Measurements from ENCODE around the gene PHF21A. TPM values are rescaled to one million over a fixed set of nuclear protein-coding genes. Genes with fewer than 3 reads are reported as not detected.

The PHF21A gene
- total RNA-seq, 3 donors from 2014 or later = 13.4 to 20.3 (median 17.6) TPM

GRCh38 chr11:46114961-46115360, 6.3 kb downstream of the PHF21A start:
- H3K4me1 Mint-ChIP-seq (ENCODE audit: low read depth) = peaks cover 62% of the 10 kb centered on the region
- H3K9me3 Mint-ChIP-seq = no peaks in the 10 kb centered on the region
- DNase-seq (no peak), ATAC-seq (no peak)
- no peaks in the 10 kb centered on the region for H3K27me3 Mint-ChIP-seq (ENCODE audit: low read depth)
- no peak overlapping the region for H3K4me3 Mint-ChIP-seq
- H3K36me3 Mint-ChIP-seq (ENCODE audit: insufficient read depth) = no peaks in the 10 kb centered on the region

GRCh38 chr11:46114378-46114777, 6.9 kb downstream of the PHF21A start:
- H3K4me1 Mint-ChIP-seq (ENCODE audit: low read depth) = peaks cover 60% of the 10 kb centered on the region
- no peaks in the 10 kb centered on the region for H3K9me3 Mint-ChIP-seq
- no peak overlapping the region for H3K4me3 Mint-ChIP-seq
- DNase-seq (no peak), ATAC-seq (no peak)
- no peaks in the 10 kb centered on the region for H3K27me3 Mint-ChIP-seq (ENCODE audit: low read depth)
- no peaks in the 10 kb centered on the region for H3K36me3 Mint-ChIP-seq (ENCODE audit: insufficient read depth)

GRCh38 chr11:46112961-46113607, 8.2 kb downstream of the PHF21A start:
- Mint-ChIP-seq H3K27me3 (ENCODE audit: low read depth) (no peaks in the 10 kb centered on the region), H3K36me3 (ENCODE audit: insufficient read depth) (no peaks in the 10 kb centered on the region), H3K4me3 (no peak overlapping the region), H3K4me1 (ENCODE audit: low read depth) (peaks cover 47% of the 10 kb centered on the region), H3K9me3 (no peaks in the 10 kb centered on the region)
- ATAC-seq = peak; percentile 96 to 97
- no peak for DNase-seq

- peaks cover 26% of the 10 kb centered on the region for H3K4me1 Mint-ChIP-seq (ENCODE audit: low read depth)
- H3K9me3 Mint-ChIP-seq = no peaks in the 10 kb centered on the region
- ATAC-seq (no peak), DNase-seq (no peak)
- no peaks in the 10 kb centered on the region for H3K36me3 Mint-ChIP-seq (ENCODE audit: insufficient read depth)
- H3K27me3 Mint-ChIP-seq (ENCODE audit: low read depth) = no peaks in the 10 kb centered on the region
- no peak overlapping the region for H3K4me3 Mint-ChIP-seq
These were observed 12.5 kb downstream of the PHF21A start for GRCh38 chr11:46108751-46109150.

- no peak for ATAC-seq
- DNase-seq = no peak
- peaks cover 24% of the 10 kb centered on the region for H3K4me1 Mint-ChIP-seq (ENCODE audit: low read depth)
- no peaks in the 10 kb centered on the region for H3K9me3 Mint-ChIP-seq
- no peaks in the 10 kb centered on the region for H3K27me3 Mint-ChIP-seq (ENCODE audit: low read depth)
- no peak overlapping the region for H3K4me3 Mint-ChIP-seq
- no peaks in the 10 kb centered on the region for H3K36me3 Mint-ChIP-seq (ENCODE audit: insufficient read depth)
These were observed 13.5 kb downstream of the PHF21A start for GRCh38 chr11:46107780-46108179.

- no peak overlapping the region for H3K4me3 Mint-ChIP-seq
- peaks cover 24% of the 10 kb centered on the region for H3K4me1 Mint-ChIP-seq (ENCODE audit: low read depth)
- ATAC-seq (no peak), DNase-seq (no peak)
- no peaks in the 10 kb centered on the region for H3K36me3 Mint-ChIP-seq (ENCODE audit: insufficient read depth)
- H3K27me3 Mint-ChIP-seq (ENCODE audit: low read depth) = no peaks in the 10 kb centered on the region
- no peaks in the 10 kb centered on the region for H3K9me3 Mint-ChIP-seq
These were observed 13.9 kb downstream of the PHF21A start for GRCh38 chr11:46107408-46107718.

GRCh38 chr11:46106530-46107407, 14.5 kb downstream of the PHF21A start:
- Mint-ChIP-seq H3K4me1 (ENCODE audit: low read depth) (peaks cover 24% of the 10 kb centered on the region), H3K36me3 (ENCODE audit: insufficient read depth) (no peaks in the 10 kb centered on the region), H3K27me3 (ENCODE audit: low read depth) (no peaks in the 10 kb centered on the region), H3K9me3 (no peaks in the 10 kb centered on the region), H3K4me3 (no peak overlapping the region)
- no peak for DNase-seq
- ATAC-seq = no peak

- no peak for DNase-seq
- no peaks in the 10 kb centered on the region for H3K27me3 Mint-ChIP-seq (ENCODE audit: low read depth)
- ATAC-seq = no peak
- no peaks in the 10 kb centered on the region for H3K36me3 Mint-ChIP-seq (ENCODE audit: insufficient read depth)
- no peak overlapping the region for H3K4me3 Mint-ChIP-seq
- peaks cover 28% of the 10 kb centered on the region for H3K4me1 Mint-ChIP-seq (ENCODE audit: low read depth)
- no peaks in the 10 kb centered on the region for H3K9me3 Mint-ChIP-seq
These were observed 15.3 kb downstream of the PHF21A start for GRCh38 chr11:46105926-46106325.

GRCh38 chr11:46105134-46105628, 16.1 kb downstream of the PHF21A start:
- DNase-seq = no peak
- no peaks in the 10 kb centered on the region for H3K27me3 Mint-ChIP-seq (ENCODE audit: low read depth)
- no peaks in the 10 kb centered on the region for H3K9me3 Mint-ChIP-seq
- peaks cover 35% of the 10 kb centered on the region for H3K4me1 Mint-ChIP-seq (ENCODE audit: low read depth)
- H3K36me3 Mint-ChIP-seq (ENCODE audit: insufficient read depth) = no peaks in the 10 kb centered on the region
- no peak for ATAC-seq
- no peak overlapping the region for H3K4me3 Mint-ChIP-seq

GRCh38 chr11:46102843-46103242, 18.4 kb downstream of the PHF21A start:
- no peak for ATAC-seq
- DNase-seq = no peak
- Mint-ChIP-seq H3K9me3 (no peaks in the 10 kb centered on the region), H3K27me3 (ENCODE audit: low read depth) (no peaks in the 10 kb centered on the region), H3K4me1 (ENCODE audit: low read depth) (peaks cover 54% of the 10 kb centered on the region), H3K4me3 (no peak overlapping the region), H3K36me3 (ENCODE audit: insufficient read depth) (no peaks in the 10 kb centered on the region)

- no peaks in the 10 kb centered on the region for H3K27me3 Mint-ChIP-seq (ENCODE audit: low read depth)
- H3K9me3 Mint-ChIP-seq = no peaks in the 10 kb centered on the region
- peak overlapping the region; percentile 73 for H3K4me3 Mint-ChIP-seq
- ATAC-seq (no peak), DNase-seq (no peak)
- H3K36me3 Mint-ChIP-seq (ENCODE audit: insufficient read depth) = peaks cover 8% of the 10 kb centered on the region
- peaks cover 64% of the 10 kb centered on the region for H3K4me1 Mint-ChIP-seq (ENCODE audit: low read depth)
These were observed 20.6 kb downstream of the PHF21A start for GRCh38 chr11:46100670-46101069.

GRCh38 chr11:46099963-46100316, 21.3 kb downstream of the PHF21A start:
- DNase-seq (no peak), ATAC-seq (peak; percentile 34 to 70)
- H3K4me3 Mint-ChIP-seq = peak overlapping the region; percentile 73
- H3K27me3 Mint-ChIP-seq (ENCODE audit: low read depth) = no peaks in the 10 kb centered on the region
- H3K9me3 Mint-ChIP-seq = no peaks in the 10 kb centered on the region
- H3K4me1 Mint-ChIP-seq (ENCODE audit: low read depth) = peaks cover 58% of the 10 kb centered on the region
- peaks cover 8% of the 10 kb centered on the region for H3K36me3 Mint-ChIP-seq (ENCODE audit: insufficient read depth)

- no peak overlapping the region for H3K4me3 Mint-ChIP-seq
- DNase-seq = no peak
- no peaks in the 10 kb centered on the region for H3K27me3 Mint-ChIP-seq (ENCODE audit: low read depth)
- ATAC-seq = no peak
- peaks cover 18% of the 10 kb centered on the region for H3K36me3 Mint-ChIP-seq (ENCODE audit: insufficient read depth)
- H3K9me3 Mint-ChIP-seq = no peaks in the 10 kb centered on the region
- H3K4me1 Mint-ChIP-seq (ENCODE audit: low read depth) = no peaks in the 10 kb centered on the region
These were observed 30.9 kb downstream of the PHF21A start for GRCh38 chr11:46090375-46090774.

GRCh38 chr11:46079662-46080061, 41.6 kb downstream of the PHF21A start:
- Mint-ChIP-seq H3K27me3 (ENCODE audit: low read depth) (no peaks in the 10 kb centered on the region), H3K9me3 (no peaks in the 10 kb centered on the region), H3K4me3 (no peak overlapping the region), H3K36me3 (ENCODE audit: insufficient read depth) (peaks cover 20% of the 10 kb centered on the region), H3K4me1 (ENCODE audit: low read depth) (peaks cover 4% of the 10 kb centered on the region)
- ATAC-seq (no peak), DNase-seq (no peak)

GRCh38 chr11:46075928-46076327, 45.3 kb downstream of the PHF21A start:
- no peaks in the 10 kb centered on the region for H3K9me3 Mint-ChIP-seq
- H3K36me3 Mint-ChIP-seq (ENCODE audit: insufficient read depth) = peaks cover 19% of the 10 kb centered on the region
- ATAC-seq = no peak

More at GRCh38 chr11:46075928-46076327, 45.3 kb downstream of the PHF21A start:
- H3K27me3 Mint-ChIP-seq (ENCODE audit: low read depth) = no peaks in the 10 kb centered on the region
- DNase-seq = no peak
- H3K4me3 Mint-ChIP-seq = no peak overlapping the region
- H3K4me1 Mint-ChIP-seq (ENCODE audit: low read depth) = peaks cover 10% of the 10 kb centered on the region
